ENCODE data around the gene DISC1. TPM values are rescaled to one million over a fixed set of nuclear protein-coding genes. Genes with fewer than 3 reads are reported as not detected.

The DISC1 gene
- total RNA-seq, 1 experiment from 2014 or later = 13.5 TPM

DNA sequence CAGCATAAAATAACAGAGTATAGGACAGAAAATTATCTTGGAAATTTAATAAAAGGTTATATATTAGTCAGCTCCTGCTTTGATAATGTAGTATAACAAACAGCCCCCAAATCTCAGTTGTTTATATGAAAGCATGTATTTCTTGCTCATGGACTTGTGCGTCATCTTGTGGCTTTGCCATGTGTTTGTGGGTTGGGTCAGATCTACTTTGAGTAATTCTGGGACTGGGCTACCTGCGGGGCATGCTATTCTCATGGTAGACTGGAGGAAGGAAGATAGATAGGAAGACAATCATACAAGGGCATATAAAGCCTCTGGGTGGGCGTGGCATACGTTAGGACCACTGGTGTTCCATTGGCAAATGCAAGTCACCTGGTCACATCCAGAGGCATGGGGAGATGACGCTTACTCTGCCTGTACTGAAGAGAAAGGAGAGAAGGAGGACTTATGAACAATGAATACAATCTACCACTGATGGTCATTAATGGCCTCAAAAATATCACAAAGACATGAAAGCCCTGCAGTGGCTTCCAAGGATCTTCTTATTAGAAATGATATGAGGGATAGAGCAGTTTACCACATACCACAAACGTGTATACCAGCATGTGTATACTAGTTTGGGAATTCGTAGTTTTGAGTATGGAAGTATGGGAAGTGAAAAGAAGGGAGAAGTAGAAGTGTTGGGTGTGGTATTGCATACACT lies 267.0 kb downstream of the DISC1 start:
- H3K4me1 ChIP-seq = no peaks in the 10 kb centered on the region
- ChIA-PET CTCF (no interaction called here), POLR2A (no interaction called here)
- no peak for DNase-seq
- BruUV-seq (replicated peaks) = no TSS peak
- Mint-ChIP-seq H3K9me3 (ENCODE audit: unreplicated experiment) (no peaks in the 10 kb centered on the region), H3K36me3 (ENCODE audit: insufficient read depth, unreplicated experiment) (no peaks in the 10 kb centered on the region), H3K27ac (ENCODE audit: unreplicated experiment) (no peak overlapping the region), H3K4me3 (ENCODE audit: unreplicated experiment) (no peak overlapping the region), H3K4me1 (ENCODE audit: low read depth, unreplicated experiment) (no peaks in the 10 kb centered on the region), H3K27me3 (ENCODE audit: insufficient read depth, unreplicated experiment) (no peaks in the 10 kb centered on the region)
- no peaks in the 10 kb centered on the region for H3K36me3 ChIP-seq (ENCODE audit: control insufficient read depth, insufficient read depth, low read length)
- H3K4me3 ChIP-seq (ENCODE audit: low read depth, low read length) = no peak overlapping the region
- no peaks in the 10 kb centered on the region for H3K9me3 ChIP-seq
- intact Hi-C loops (cut with micrococcal nuclease; ENCODE audit: unreplicated experiment) = no loop called here
- H3K27me3 ChIP-seq (replicated peaks; ENCODE audit: control insufficient read depth, insufficient read depth, low read length) = no peaks in the 10 kb centered on the region
- TF ChIP-seq, protein P1, sequence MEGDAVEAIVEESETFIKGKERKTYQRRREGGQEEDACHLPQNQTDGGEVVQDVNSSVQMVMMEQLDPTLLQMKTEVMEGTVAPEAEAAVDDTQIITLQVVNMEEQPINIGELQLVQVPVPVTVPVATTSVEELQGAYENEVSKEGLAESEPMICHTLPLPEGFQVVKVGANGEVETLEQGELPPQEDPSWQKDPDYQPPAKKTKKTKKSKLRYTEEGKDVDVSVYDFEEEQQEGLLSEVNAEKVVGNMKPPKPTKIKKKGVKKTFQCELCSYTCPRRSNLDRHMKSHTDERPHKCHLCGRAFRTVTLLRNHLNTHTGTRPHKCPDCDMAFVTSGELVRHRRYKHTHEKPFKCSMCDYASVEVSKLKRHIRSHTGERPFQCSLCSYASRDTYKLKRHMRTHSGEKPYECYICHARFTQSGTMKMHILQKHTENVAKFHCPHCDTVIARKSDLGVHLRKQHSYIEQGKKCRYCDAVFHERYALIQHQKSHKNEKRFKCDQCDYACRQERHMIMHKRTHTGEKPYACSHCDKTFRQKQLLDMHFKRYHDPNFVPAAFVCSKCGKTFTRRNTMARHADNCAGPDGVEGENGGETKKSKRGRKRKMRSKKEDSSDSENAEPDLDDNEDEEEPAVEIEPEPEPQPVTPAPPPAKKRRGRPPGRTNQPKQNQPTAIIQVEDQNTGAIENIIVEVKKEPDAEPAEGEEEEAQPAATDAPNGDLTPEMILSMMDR (IDR thresholded peaks at IDR 0.05; ENCODE audit: insufficient read depth in 1 of 2, low read depth in 1 of 2, low read length in 1 of 2, severe bottlenecking in 1 of 2, unreplicated experiment in 1 of 2) = no peak

DNA sequence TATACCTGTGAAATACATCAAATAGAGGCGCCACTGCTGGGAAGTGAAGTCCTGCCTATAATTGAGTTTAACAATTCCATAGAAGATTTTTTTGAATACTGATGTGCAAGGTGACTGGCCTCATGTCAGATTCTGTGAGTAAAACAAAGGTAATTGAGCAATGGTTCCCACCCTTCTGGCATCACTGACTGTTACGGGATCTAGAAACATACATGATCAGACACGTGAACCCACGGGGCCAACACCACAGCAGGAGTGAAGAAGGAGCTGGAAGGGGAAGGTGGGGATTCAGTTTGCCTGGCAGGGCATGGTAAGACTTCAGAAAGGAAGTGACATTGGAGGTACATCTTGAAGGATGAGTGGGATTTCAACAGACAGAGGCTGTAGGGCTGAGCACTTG lies 270.2 kb downstream of the DISC1 start:
- Histone ChIP-seq H3K9me3 (no peaks in the 10 kb centered on the region), H3K27me3 (replicated peaks; ENCODE audit: control insufficient read depth, insufficient read depth, low read length) (no peaks in the 10 kb centered on the region), H3K36me3 (ENCODE audit: control insufficient read depth, insufficient read depth, low read length) (no peaks in the 10 kb centered on the region), H3K4me1 (no peaks in the 10 kb centered on the region), H3K4me3 (ENCODE audit: low read depth, low read length) (no peak overlapping the region)
- no TSS peak for BruUV-seq (replicated peaks)
- H3K4me1 Mint-ChIP-seq (ENCODE audit: low read depth, unreplicated experiment) = no peaks in the 10 kb centered on the region
- H3K27ac Mint-ChIP-seq (ENCODE audit: unreplicated experiment) = no peak overlapping the region
- TF ChIP-seq, protein P1 (IDR thresholded peaks at IDR 0.05; ENCODE audit: insufficient read depth in 1 of 2, low read depth in 1 of 2, low read length in 1 of 2, severe bottlenecking in 1 of 2, unreplicated experiment in 1 of 2) = no peak
- CTCF ChIA-PET = no interaction called here
- no peaks in the 10 kb centered on the region for H3K9me3 Mint-ChIP-seq (ENCODE audit: unreplicated experiment)
- DNase-seq = no peak
- H3K4me3 Mint-ChIP-seq (ENCODE audit: unreplicated experiment) = no peak overlapping the region
- intact Hi-C loops (cut with micrococcal nuclease; ENCODE audit: unreplicated experiment) = no loop called here
- H3K27me3 Mint-ChIP-seq (ENCODE audit: insufficient read depth, unreplicated experiment) = no peaks in the 10 kb centered on the region
- POLR2A ChIA-PET = no interaction called here
- no peaks in the 10 kb centered on the region for H3K36me3 Mint-ChIP-seq (ENCODE audit: insufficient read depth, unreplicated experiment)

DNA sequence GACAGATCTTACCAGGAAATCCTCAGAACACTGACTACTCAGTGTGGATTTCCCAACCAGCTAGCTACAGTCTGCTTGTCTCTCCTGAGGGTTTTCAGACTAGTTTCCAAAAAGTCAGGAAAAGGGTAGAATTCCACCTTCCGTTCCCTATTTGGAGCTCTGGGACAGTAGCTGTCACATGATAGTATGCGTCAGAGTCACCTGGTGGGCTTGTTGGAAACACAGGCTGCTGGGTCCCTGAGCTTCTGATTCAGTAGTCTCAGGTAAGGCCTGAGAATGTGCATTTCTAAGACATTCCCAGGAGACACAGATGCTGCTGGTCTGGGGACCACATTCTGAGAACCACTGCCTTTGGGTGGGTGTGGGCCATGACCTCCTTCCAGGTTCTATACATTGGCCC lies 272.5 kb downstream of the DISC1 start:
- H3K36me3 ChIP-seq (ENCODE audit: control insufficient read depth, insufficient read depth, low read length) = no peaks in the 10 kb centered on the region

More for the DNA sequence above, 272.5 kb downstream of the DISC1 start:
- no peak for DNase-seq
- no TSS peak for BruUV-seq (replicated peaks)
- H3K27ac Mint-ChIP-seq (ENCODE audit: unreplicated experiment) = no peak overlapping the region
- no peak overlapping the region for H3K4me3 ChIP-seq (ENCODE audit: low read depth, low read length)
- ChIA-PET CTCF (no interaction called here), POLR2A (no interaction called here)
- H3K4me3 Mint-ChIP-seq (ENCODE audit: unreplicated experiment) = no peak overlapping the region
- H3K27me3 ChIP-seq (replicated peaks; ENCODE audit: control insufficient read depth, insufficient read depth, low read length) = no peaks in the 10 kb centered on the region
- H3K36me3 Mint-ChIP-seq (ENCODE audit: insufficient read depth, unreplicated experiment) = no peaks in the 10 kb centered on the region
- intact Hi-C loops (cut with micrococcal nuclease; ENCODE audit: unreplicated experiment) = no loop called here
- H3K4me1 Mint-ChIP-seq (ENCODE audit: low read depth, unreplicated experiment) = no peaks in the 10 kb centered on the region
- TF ChIP-seq, protein P1 (IDR thresholded peaks at IDR 0.05; ENCODE audit: insufficient read depth in 1 of 2, low read depth in 1 of 2, low read length in 1 of 2, severe bottlenecking in 1 of 2, unreplicated experiment in 1 of 2) = no peak
- no peaks in the 10 kb centered on the region for H3K9me3 Mint-ChIP-seq (ENCODE audit: unreplicated experiment)
- H3K9me3 ChIP-seq = no peaks in the 10 kb centered on the region
- H3K27me3 Mint-ChIP-seq (ENCODE audit: insufficient read depth, unreplicated experiment) = no peaks in the 10 kb centered on the region
- no peaks in the 10 kb centered on the region for H3K4me1 ChIP-seq

Measured in Caco-2 (cell line).